MG63 (cell line): ENCODE measurements around the gene ISL1. TPM values are rescaled to one million over a fixed set of nuclear protein-coding genes. Genes with fewer than 3 reads are reported as not detected.
A peak's percentile ranks its signal among the peaks of the same experiment; 100 is the strongest.

ENCODE experiments used
- DNase-seq: peaks from one replicate; pipeline ENCODE4 v3.0.0-alpha.2; 2020
- H3K27me3 ChIP-seq: fragments of 250-450 bp; sonication (Bioruptor Pico); 2 replicates; pipeline ENCODE4 v1.5.1; 2020; ENCODE audit warnings: mild to moderate bottlenecking, moderate library complexity
- H3K36me3 ChIP-seq: fragments of 250-450 bp; sonication (Bioruptor Pico); 2 replicates; pipeline ENCODE4 v1.5.1; 2020; ENCODE audit warnings: mild to moderate bottlenecking, moderate library complexity
- H3K4me3 ChIP-seq: fragments of 250-450 bp; sonication (Bioruptor Pico); 2 replicates; pipeline ENCODE4 v1.5.1; 2020; ENCODE audit warnings: mild to moderate bottlenecking, moderate library complexity
- H3K9me3 ChIP-seq: fragments of 250-450 bp; sonication (Bioruptor Pico); 2 replicates; pipeline ENCODE4 v1.5.1; 2020; ENCODE audit warnings: mild to moderate bottlenecking, moderate library complexity
- total RNA-seq: library from RNA; depleted of rRNA; stranded (reverse); fragments of >200 nt; shearing (Covaris generic); gene quantifications from 2 replicates; pipeline ENCODE4 v1.2.3, GENCODE V29; 2014; ENCODE audit warnings: low replicate concordance; rRNA removed

Gene ISL1
- 0.20 and 1.2 TPM in 2 replicates for total RNA-seq

GRCh38 chr5:51383131-51384121, at the start of gene ISL1:
Gene ISL1 (plus strand): TSS chr5:51383448. CDS start chr5:51383672, 224 bp downstream.
- Histone ChIP-seq H3K4me3 (peak within 1 kb of the TSS; percentile 57), H3K36me3 (no peaks in the 10 kb centered on the region), H3K27me3 (peaks cover 13% of the 10 kb centered on the region), H3K9me3 (no peaks in the 10 kb centered on the region)
- DNase-seq = peak; percentile 85

- H3K4me3 ChIP-seq = no peak overlapping the region
- no peaks in the 10 kb centered on the region for H3K36me3 ChIP-seq
- no peak for DNase-seq
- H3K27me3 ChIP-seq = no peaks in the 10 kb centered on the region
- no peaks in the 10 kb centered on the region for H3K9me3 ChIP-seq
These were observed 46.4 kb upstream of the ISL1 start for GRCh38 chr5:51336878-51337277.

GRCh38 chr5:51345106-51345505, 38.1 kb upstream of the ISL1 start:
- H3K27me3 ChIP-seq = no peaks in the 10 kb centered on the region
- H3K4me3 ChIP-seq = no peak overlapping the region
- H3K36me3 ChIP-seq = no peaks in the 10 kb centered on the region
- peak; percentile 4 for DNase-seq
- H3K9me3 ChIP-seq = no peaks in the 10 kb centered on the region

- Histone ChIP-seq H3K9me3 (no peaks in the 10 kb centered on the region), H3K27me3 (no peaks in the 10 kb centered on the region), H3K36me3 (no peaks in the 10 kb centered on the region), H3K4me3 (no peak overlapping the region)
- DNase-seq = no peak
These were observed 36.1 kb upstream of the ISL1 start for GRCh38 chr5:51347157-51347556.

GRCh38 chr5:51347704-51348103, 35.5 kb upstream of the ISL1 start:
- no peaks in the 10 kb centered on the region for H3K27me3 ChIP-seq
- H3K36me3 ChIP-seq = no peaks in the 10 kb centered on the region
- DNase-seq = no peak
- no peaks in the 10 kb centered on the region for H3K9me3 ChIP-seq
- H3K4me3 ChIP-seq = no peak overlapping the region

GRCh38 chr5:51371052-51371451, 12.2 kb upstream of the ISL1 start:
- H3K36me3 ChIP-seq = no peaks in the 10 kb centered on the region
- DNase-seq = no peak

GRCh38 chr5:51373880-51374523, 9.2 kb upstream of the ISL1 start:
- Histone ChIP-seq H3K9me3 (no peaks in the 10 kb centered on the region), H3K36me3 (no peaks in the 10 kb centered on the region), H3K27me3 (no peaks in the 10 kb centered on the region; the same call in 1 of the 2 replicates), H3K4me3 (no peak overlapping the region)
- DNase-seq = no peak

More at GRCh38 chr5:51371052-51371451, 12.2 kb upstream of the ISL1 start:
- no peaks in the 10 kb centered on the region for H3K9me3 ChIP-seq
- H3K27me3 ChIP-seq = no peaks in the 10 kb centered on the region
- no peak overlapping the region for H3K4me3 ChIP-seq

- H3K4me3 ChIP-seq = no peak overlapping the region
- no peaks in the 10 kb centered on the region for H3K36me3 ChIP-seq
- no peaks in the 10 kb centered on the region for H3K9me3 ChIP-seq
- no peaks in the 10 kb centered on the region; the same call in 1 of the 2 replicates for H3K27me3 ChIP-seq
- no peak for DNase-seq
These were observed 8.2 kb upstream of the ISL1 start for GRCh38 chr5:51375084-51375483.

- Histone ChIP-seq H3K9me3 (no peaks in the 10 kb centered on the region), H3K4me3 (no peak overlapping the region), H3K27me3 (no peaks in the 10 kb centered on the region; the same call in 1 of the 2 replicates), H3K36me3 (no peaks in the 10 kb centered on the region)
- DNase-seq = no peak
These were observed 6.7 kb upstream of the ISL1 start for GRCh38 chr5:51376509-51376908.

GRCh38 chr5:51377151-51378060, 5.8 kb upstream of the ISL1 start:
- H3K4me3 ChIP-seq = no peak overlapping the region
- no peak for DNase-seq
- H3K36me3 ChIP-seq = no peaks in the 10 kb centered on the region
- no peaks in the 10 kb centered on the region for H3K9me3 ChIP-seq
- no peaks in the 10 kb centered on the region; the same call in 1 of the 2 replicates for H3K27me3 ChIP-seq

- Histone ChIP-seq H3K36me3 (no peaks in the 10 kb centered on the region), H3K27me3 (peaks cover 4% of the 10 kb centered on the region; the same call in 1 of the 2 replicates), H3K9me3 (no peaks in the 10 kb centered on the region), H3K4me3 (no peak overlapping the region; the same call in 1 of the 2 replicates)
- no peak for DNase-seq
These were observed 5.2 kb upstream of the ISL1 start for GRCh38 chr5:51378061-51378409.

- peak; percentile 32 for DNase-seq
- peak overlapping the region; percentile 45 for H3K4me3 ChIP-seq
- H3K27me3 ChIP-seq = peaks cover 6% of the 10 kb centered on the region
- no peaks in the 10 kb centered on the region for H3K36me3 ChIP-seq
- no peaks in the 10 kb centered on the region for H3K9me3 ChIP-seq
These were observed 4.6 kb upstream of the ISL1 start for GRCh38 chr5:51378448-51379330.

GRCh38 chr5:51379331-51379700, 3.9 kb upstream of the ISL1 start:
- DNase-seq = no peak
- H3K36me3 ChIP-seq = no peaks in the 10 kb centered on the region
- peak overlapping the region; percentile 45 for H3K4me3 ChIP-seq
- peaks cover 7% of the 10 kb centered on the region for H3K27me3 ChIP-seq
- no peaks in the 10 kb centered on the region for H3K9me3 ChIP-seq

GRCh38 chr5:51380603-51381207, 2.5 kb upstream of the ISL1 start:
- DNase-seq = no peak
- Histone ChIP-seq H3K27me3 (peaks cover 13% of the 10 kb centered on the region), H3K9me3 (no peaks in the 10 kb centered on the region), H3K36me3 (no peaks in the 10 kb centered on the region), H3K4me3 (no peak overlapping the region)

GRCh38 chr5:51381761-51382474, 1.3 kb upstream of the ISL1 start:
- peaks cover 13% of the 10 kb centered on the region for H3K27me3 ChIP-seq
- H3K4me3 ChIP-seq = peak overlapping the region; percentile 57
- no peak for DNase-seq
- H3K36me3 ChIP-seq = no peaks in the 10 kb centered on the region
- H3K9me3 ChIP-seq = no peaks in the 10 kb centered on the region
